Mononuclear cell (primary cell): ENCODE measurements around the gene CTIF. TPM values are rescaled to one million over a fixed set of nuclear protein-coding genes. Genes with fewer than 3 reads are reported as not detected.

ENCODE experiments used
- H3K27me3 ChIP-seq: 2 replicates; pipeline ENCODE4 v1.6.0; 2011; ENCODE audit warnings: low read length, control low read depth; ENCODE audit not compliant: insufficient read depth
- H3K4me1 ChIP-seq: 2 replicates; pipeline ENCODE4 v1.5.1; 2011; ENCODE audit warnings: mild to moderate bottlenecking, low read length, control low read depth; ENCODE audit not compliant: insufficient read depth
- H3K4me3 ChIP-seq: 2 replicates; pipeline ENCODE4 v1.5.1; 2011; ENCODE audit warnings: mild to moderate bottlenecking, low read length, moderate library complexity
- H3K9me3 ChIP-seq: 2 replicates; pipeline ENCODE4 v1.5.1; 2011; ENCODE audit warnings: low read depth, mild to moderate bottlenecking, control low read depth, low read length
- total RNA-seq: library from RNA; depleted of rRNA; stranded (reverse); fragments of >200 nt; gene quantifications from one replicate; pipeline ENCODE4 v1.2.3, GENCODE V29; 2012

Gene CTIF
- total RNA-seq, 1 donor = 2.7 TPM

GRCh38 chr18:48851599-48851960 is 312.7 kb downstream of the CTIF start:
- Histone ChIP-seq H3K9me3 (no peaks in the 10 kb centered on the region), H3K27me3 (no peaks in the 10 kb centered on the region), H3K4me3 (no peak overlapping the region), H3K4me1 (peaks cover 33% of the 10 kb centered on the region)

GRCh38 chr18:48852292-48852691 is 313.5 kb downstream of the CTIF start:
- H3K27me3 ChIP-seq = no peaks in the 10 kb centered on the region
- no peak overlapping the region for H3K4me3 ChIP-seq
- no peaks in the 10 kb centered on the region for H3K9me3 ChIP-seq
- peaks cover 33% of the 10 kb centered on the region for H3K4me1 ChIP-seq

- Histone ChIP-seq H3K4me1 (peaks cover 33% of the 10 kb centered on the region), H3K4me3 (no peak overlapping the region), H3K9me3 (no peaks in the 10 kb centered on the region), H3K27me3 (no peaks in the 10 kb centered on the region)
Measured at GRCh38 chr18:48852794-48853193, 314.0 kb downstream of the CTIF start.

- peaks cover 33% of the 10 kb centered on the region for H3K4me1 ChIP-seq
Measured at GRCh38 chr18:48853588-48853987, 314.8 kb downstream of the CTIF start.

GRCh38 chr18:48854780-48855179 is 315.9 kb downstream of the CTIF start:
- peaks cover 33% of the 10 kb centered on the region for H3K4me1 ChIP-seq

More at GRCh38 chr18:48853588-48853987, 314.8 kb downstream of the CTIF start:
- H3K27me3 ChIP-seq = no peaks in the 10 kb centered on the region
- no peaks in the 10 kb centered on the region for H3K9me3 ChIP-seq
- no peak overlapping the region for H3K4me3 ChIP-seq

GRCh38 chr18:48855422-48856377 is 316.9 kb downstream of the CTIF start:
- Histone ChIP-seq H3K4me3 (no peak overlapping the region), H3K4me1 (peaks cover 30% of the 10 kb centered on the region), H3K27me3 (no peaks in the 10 kb centered on the region), H3K9me3 (no peaks in the 10 kb centered on the region)

More at GRCh38 chr18:48854780-48855179, 315.9 kb downstream of the CTIF start:
- Histone ChIP-seq H3K27me3 (no peaks in the 10 kb centered on the region), H3K9me3 (no peaks in the 10 kb centered on the region), H3K4me3 (no peak overlapping the region)

GRCh38 chr18:48857023-48857694 is 318.3 kb downstream of the CTIF start:
- Histone ChIP-seq H3K4me3 (no peak overlapping the region), H3K27me3 (no peaks in the 10 kb centered on the region), H3K4me1 (peaks cover 16% of the 10 kb centered on the region)

GRCh38 chr18:48858676-48859075 is 319.8 kb downstream of the CTIF start:
- no peaks in the 10 kb centered on the region for H3K9me3 ChIP-seq
- no peak overlapping the region for H3K4me3 ChIP-seq
- H3K27me3 ChIP-seq = no peaks in the 10 kb centered on the region
- H3K4me1 ChIP-seq = peaks cover 12% of the 10 kb centered on the region

More at GRCh38 chr18:48857023-48857694, 318.3 kb downstream of the CTIF start:
- H3K9me3 ChIP-seq = no peaks in the 10 kb centered on the region

- no peak overlapping the region for H3K4me3 ChIP-seq
- H3K9me3 ChIP-seq = no peaks in the 10 kb centered on the region
- H3K4me1 ChIP-seq = peaks cover 12% of the 10 kb centered on the region
- no peaks in the 10 kb centered on the region for H3K27me3 ChIP-seq
Measured at GRCh38 chr18:48859311-48860268, 320.8 kb downstream of the CTIF start.

GRCh38 chr18:48860269-48861180 is 321.7 kb downstream of the CTIF start:
- no peak overlapping the region for H3K4me3 ChIP-seq
- peaks cover 9% of the 10 kb centered on the region for H3K4me1 ChIP-seq
- H3K27me3 ChIP-seq = no peaks in the 10 kb centered on the region
- no peaks in the 10 kb centered on the region for H3K9me3 ChIP-seq

- peaks cover 2% of the 10 kb centered on the region for H3K4me1 ChIP-seq
- H3K9me3 ChIP-seq = no peaks in the 10 kb centered on the region
- H3K27me3 ChIP-seq = no peaks in the 10 kb centered on the region
- no peak overlapping the region for H3K4me3 ChIP-seq
Measured at GRCh38 chr18:48861181-48861708, 322.4 kb downstream of the CTIF start.

GRCh38 chr18:48862132-48862531 is 323.3 kb downstream of the CTIF start:
- no peaks in the 10 kb centered on the region for H3K9me3 ChIP-seq
- H3K4me1 ChIP-seq = no peaks in the 10 kb centered on the region
- no peak overlapping the region for H3K4me3 ChIP-seq
- no peaks in the 10 kb centered on the region for H3K27me3 ChIP-seq

GRCh38 chr18:48862678-48863270 is 323.9 kb downstream of the CTIF start:
- H3K4me3 ChIP-seq = no peak overlapping the region
- no peaks in the 10 kb centered on the region for H3K9me3 ChIP-seq
- no peaks in the 10 kb centered on the region for H3K27me3 ChIP-seq
- peaks cover under 1% of the 10 kb centered on the region for H3K4me1 ChIP-seq
